Measurements from ENCODE around the gene PLXNA3. TPM values are rescaled to one million over a fixed set of nuclear protein-coding genes. Genes with fewer than 3 reads are reported as not detected.

PLXNA3 gene
- total and polyA plus RNA-seq, 2 experiments from 2014 or later: 25.9 to 35.1 TPM

DNA sequence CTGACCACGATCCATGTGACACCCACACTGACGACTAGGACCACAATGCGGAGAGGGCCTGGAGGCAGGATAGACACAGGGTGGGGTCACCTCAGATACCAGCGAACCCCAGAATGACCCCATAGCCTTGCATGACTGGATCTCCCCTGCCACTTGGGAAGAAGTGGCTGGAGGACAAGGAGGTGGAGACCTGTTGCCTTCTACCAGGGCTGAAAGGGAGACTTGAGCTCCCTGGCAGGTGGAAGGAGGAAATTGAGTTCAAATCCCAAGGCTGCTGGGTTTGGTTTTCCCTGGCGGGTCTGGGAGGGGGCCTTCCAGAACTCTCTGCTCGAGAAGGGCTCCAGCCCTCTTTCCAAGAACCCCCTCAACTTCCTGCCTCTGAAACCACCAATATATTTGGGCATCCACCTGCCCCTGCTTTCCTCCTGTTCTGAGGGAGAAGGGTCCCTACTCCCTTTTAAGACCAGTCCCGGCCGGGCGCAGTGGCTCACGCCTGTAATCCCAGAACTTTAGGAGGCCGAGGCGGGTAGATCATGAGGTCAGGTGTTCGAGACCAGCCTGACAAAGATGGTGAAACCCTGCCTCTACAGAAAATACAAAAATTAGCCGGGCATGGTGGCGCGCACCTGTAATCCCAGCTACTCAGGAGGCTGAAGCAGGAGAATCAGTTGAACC, 54.9 kb downstream of the PLXNA3 start:
- H3K36me3 ChIP-seq (ENCODE audit: low read depth): no peaks in the 10 kb centered on the region
- no peaks in the 10 kb centered on the region for H3K4me1 ChIP-seq (ENCODE audit: insufficient read depth)
- no peaks in the 10 kb centered on the region for H3K9me3 ChIP-seq (ENCODE audit: low read depth)
- H3K4me2 ChIP-seq (ENCODE audit: unreplicated experiment): no peak overlapping the region
- H3K27ac ChIP-seq: no peak overlapping the region
- no peak overlapping the region for H3K9ac ChIP-seq
- in situ Hi-C loops (cut with MboI): no loop called here
- peaks cover 15% of the 10 kb centered on the region for H3K79me2 ChIP-seq (ENCODE audit: insufficient read depth)
- WGBS, 2 experiments (ENCODE audit: low coverage in 1 of 2, low lambda C conversion rate in 2 of 2, missing lambda C conversion rate in 2 of 2): 99 to 100% methylated on average over 8 to 12 of the region's 16 CpGs
- H3K27me3 ChIP-seq (replicated peaks; ENCODE audit: insufficient read depth): no peaks in the 10 kb centered on the region
- no peak overlapping the region for H2AFZ ChIP-seq
- H3F3A ChIP-seq (ENCODE audit: insufficient read depth): no peaks in the 10 kb centered on the region; the same call in 1 of the 2 replicates
- no peak for DNase-seq
- no peaks in the 10 kb centered on the region for H3K9me2 ChIP-seq (ENCODE audit: insufficient read depth)
- TF ChIP-seq EZH2phosphoT487 (IDR thresholded peaks at IDR 0.05; ENCODE audit: insufficient read depth, low read depth): no peak
- no peak for TF ChIP-seq EZH2 (IDR thresholded peaks at IDR 0.05; ENCODE audit: insufficient read depth, poor library complexity, severe bottlenecking)
- H4K20me1 ChIP-seq (ENCODE audit: insufficient read depth): no peaks in the 10 kb centered on the region
- no peak overlapping the region for H3K4me3 ChIP-seq

DNA sequence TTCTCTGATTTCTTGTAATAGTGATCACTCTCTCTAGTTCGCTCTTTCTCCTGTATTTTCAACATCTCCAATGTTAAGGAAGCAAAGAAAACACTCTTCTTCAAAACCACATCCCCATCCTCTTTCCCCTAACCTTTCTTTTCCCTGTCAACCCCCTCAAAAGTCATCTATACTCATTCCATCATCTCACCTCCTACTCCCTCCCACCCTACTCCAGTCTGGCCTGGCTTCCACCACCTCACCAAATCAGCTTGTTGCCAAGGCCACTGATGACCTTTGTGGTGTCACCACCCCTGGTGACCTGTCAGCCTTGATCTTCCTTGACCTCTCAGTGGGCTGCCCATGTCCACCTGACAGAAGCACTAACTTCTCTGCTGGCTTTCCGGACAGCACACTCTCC, 55.6 kb downstream of the PLXNA3 start:
- 65 to 67% methylated on average over 2 of the region's 2 CpGs for WGBS, 2 experiments (ENCODE audit: low coverage in 1 of 2, low lambda C conversion rate in 2 of 2, missing lambda C conversion rate in 2 of 2)
- DNase-seq: no peak
- H3K27ac ChIP-seq: no peak overlapping the region
- H3K4me2 ChIP-seq (ENCODE audit: unreplicated experiment): no peak overlapping the region
- H3K27me3 ChIP-seq (replicated peaks; ENCODE audit: insufficient read depth): no peaks in the 10 kb centered on the region
- H3K4me1 ChIP-seq (ENCODE audit: insufficient read depth): no peaks in the 10 kb centered on the region
- H3F3A ChIP-seq (ENCODE audit: insufficient read depth): no peaks in the 10 kb centered on the region; the same call in 1 of the 2 replicates
- H3K79me2 ChIP-seq (ENCODE audit: insufficient read depth): peaks cover 15% of the 10 kb centered on the region
- no peaks in the 10 kb centered on the region for H3K9me2 ChIP-seq (ENCODE audit: insufficient read depth)
- in situ Hi-C loops (cut with MboI): no loop called here
- H2AFZ ChIP-seq: no peak overlapping the region
- H3K4me3 ChIP-seq: no peak overlapping the region
- H3K9me3 ChIP-seq (ENCODE audit: low read depth): no peaks in the 10 kb centered on the region
- H4K20me1 ChIP-seq (ENCODE audit: insufficient read depth): no peaks in the 10 kb centered on the region
- no peak for TF ChIP-seq EZH2 (IDR thresholded peaks at IDR 0.05; ENCODE audit: insufficient read depth, poor library complexity, severe bottlenecking)
- TF ChIP-seq EZH2phosphoT487 (IDR thresholded peaks at IDR 0.05; ENCODE audit: insufficient read depth, low read depth): no peak
- H3K9ac ChIP-seq: no peak overlapping the region
- H3K36me3 ChIP-seq (ENCODE audit: low read depth): no peaks in the 10 kb centered on the region

DNA sequence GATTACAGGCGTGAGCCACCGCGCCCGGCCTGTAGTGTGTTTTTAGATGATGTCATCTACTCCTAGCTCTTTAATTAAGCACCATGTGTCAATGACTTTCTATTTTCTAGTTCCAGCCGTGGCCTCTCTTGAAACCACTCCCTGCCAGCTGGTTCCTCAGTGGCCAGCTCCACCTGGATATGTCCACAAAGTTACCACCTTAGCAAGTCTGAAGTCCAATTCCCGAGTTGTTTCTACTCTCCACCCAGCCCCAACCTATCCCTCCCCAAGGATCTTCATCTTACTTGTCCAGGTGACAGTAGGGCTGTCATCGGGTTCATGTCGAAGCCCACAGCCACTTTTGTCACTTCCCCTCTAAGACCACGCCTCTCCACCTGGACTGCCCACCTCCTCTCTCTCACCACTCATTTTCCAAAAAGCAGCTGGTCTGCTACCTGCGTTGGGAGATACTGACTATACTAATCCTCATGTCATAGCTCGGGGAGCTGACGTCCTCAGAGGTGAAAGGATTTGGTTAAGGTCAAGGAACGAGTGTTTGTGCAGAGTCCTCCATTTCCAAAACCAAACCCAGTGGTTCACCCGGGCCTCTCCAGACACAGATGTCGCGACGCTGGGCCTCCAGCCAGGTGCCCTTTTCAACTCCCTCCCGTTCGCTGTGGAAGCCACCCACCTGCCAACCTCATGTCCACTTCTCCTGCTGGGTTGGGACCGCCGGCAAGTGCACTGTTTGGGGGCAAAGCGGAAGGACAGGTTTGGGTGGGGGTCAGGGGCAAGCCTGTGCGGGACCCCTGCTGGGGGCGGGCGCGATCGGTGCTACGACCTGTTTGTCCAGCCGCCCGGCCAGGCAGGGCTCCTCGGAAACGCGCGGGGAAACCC, 57.2 kb downstream of the PLXNA3 start:
- peaks cover 15% of the 10 kb centered on the region for H3K79me2 ChIP-seq (ENCODE audit: insufficient read depth)
- H3F3A ChIP-seq (ENCODE audit: insufficient read depth): no peaks in the 10 kb centered on the region; the same call in 1 of the 2 replicates
- in situ Hi-C loops (cut with MboI): no loop called here
- H3K4me2 ChIP-seq (ENCODE audit: unreplicated experiment): peak overlapping the region; percentile 80
- H3K36me3 ChIP-seq (ENCODE audit: low read depth): no peaks in the 10 kb centered on the region
- TF ChIP-seq EZH2 (IDR thresholded peaks at IDR 0.05; ENCODE audit: insufficient read depth, poor library complexity, severe bottlenecking): no peak
- no peak for TF ChIP-seq EZH2phosphoT487 (IDR thresholded peaks at IDR 0.05; ENCODE audit: insufficient read depth, low read depth)
- 22 to 38% methylated on average over 17 to 19 of the region's 34 CpGs for WGBS, 2 experiments (ENCODE audit: low coverage in 1 of 2, low lambda C conversion rate in 2 of 2, missing lambda C conversion rate in 2 of 2)
- peak overlapping the region; percentile 60 for H2AFZ ChIP-seq
- H3K4me3 ChIP-seq: peak overlapping the region; percentile 74
- no peaks in the 10 kb centered on the region for H3K9me3 ChIP-seq (ENCODE audit: low read depth)
- no peaks in the 10 kb centered on the region for H3K4me1 ChIP-seq (ENCODE audit: insufficient read depth)
- H3K27me3 ChIP-seq (replicated peaks; ENCODE audit: insufficient read depth): no peaks in the 10 kb centered on the region
- peak; percentile 29 for DNase-seq
- no peaks in the 10 kb centered on the region for H4K20me1 ChIP-seq (ENCODE audit: insufficient read depth)
- H3K9me2 ChIP-seq (ENCODE audit: insufficient read depth): no peaks in the 10 kb centered on the region
- peak overlapping the region; percentile 72 for H3K27ac ChIP-seq
- H3K9ac ChIP-seq: peak overlapping the region; percentile 89

DNA sequence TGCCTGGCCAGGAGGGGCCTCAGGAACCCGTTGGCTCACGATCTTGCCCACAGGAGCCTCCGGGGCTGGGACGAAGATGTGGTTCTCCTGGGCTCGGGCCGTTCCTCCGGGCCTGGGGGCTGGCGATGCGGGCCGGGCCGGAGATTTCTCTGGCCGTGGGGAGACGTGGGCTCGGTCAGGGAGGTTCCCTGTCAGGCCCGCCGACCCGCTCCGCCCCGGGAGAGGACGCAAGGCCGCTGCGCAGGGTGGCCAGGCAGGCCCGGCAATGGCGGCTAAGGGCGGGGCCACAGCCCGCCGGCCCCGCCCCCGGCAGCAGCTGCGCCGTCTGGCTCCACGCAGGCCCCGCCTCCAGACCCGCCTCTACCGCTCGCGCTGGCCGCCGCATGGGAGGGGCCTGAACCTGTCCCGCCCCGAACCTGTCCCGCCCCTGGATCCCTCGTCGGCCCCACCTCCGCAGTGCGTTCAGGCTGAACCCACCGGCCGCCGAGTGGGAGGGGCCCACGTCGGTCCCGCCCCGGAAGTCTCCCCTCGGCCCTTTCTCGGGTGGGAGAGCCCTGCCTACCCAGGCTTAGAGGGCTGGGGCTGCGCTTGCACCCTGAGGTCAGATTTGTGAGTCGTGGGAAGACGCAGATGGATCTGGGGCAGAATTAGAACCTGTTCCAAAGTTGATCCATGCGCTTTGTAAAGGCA, 58.0 kb downstream of the PLXNA3 start, which contains the start of gene FAM3A:
Gene FAM3A (minus strand): TSS at position 267 of the 690 bp plus-strand sequence. CDS start 460 bp downstream, outside the sequence.
- no peaks in the 10 kb centered on the region for H3K4me1 ChIP-seq (ENCODE audit: insufficient read depth)
- no peaks in the 10 kb centered on the region; the same call in 1 of the 2 replicates for H3F3A ChIP-seq (ENCODE audit: insufficient read depth)
- 1 to 5% methylated on average over 6 to 14 of the region's 59 CpGs for WGBS, 2 experiments (ENCODE audit: low coverage in 1 of 2, low lambda C conversion rate in 2 of 2, missing lambda C conversion rate in 2 of 2)
- H3K4me3 ChIP-seq: peak within 1 kb of the TSS; percentile 74
- peak; percentile 92 for DNase-seq
- H3K4me2 ChIP-seq (ENCODE audit: unreplicated experiment): peak within 1 kb of the TSS; percentile 80
- H3K27me3 ChIP-seq (replicated peaks; ENCODE audit: insufficient read depth): no peaks in the 10 kb centered on the region
- no peaks in the 10 kb centered on the region for H3K36me3 ChIP-seq (ENCODE audit: low read depth)
- H3K9me3 ChIP-seq (ENCODE audit: low read depth): no peaks in the 10 kb centered on the region
- TF ChIP-seq EZH2 (IDR thresholded peaks at IDR 0.05; ENCODE audit: insufficient read depth, poor library complexity, severe bottlenecking) (no peak), EZH2phosphoT487 (IDR thresholded peaks at IDR 0.05; ENCODE audit: insufficient read depth, low read depth) (no peak)
- peaks cover 15% of the 10 kb centered on the region for H3K79me2 ChIP-seq (ENCODE audit: insufficient read depth)
- H3K9ac ChIP-seq: peak within 1 kb of the TSS; percentile 89
- no peaks in the 10 kb centered on the region for H4K20me1 ChIP-seq (ENCODE audit: insufficient read depth)
- peak within 1 kb of the TSS; percentile 89 for H3K27ac ChIP-seq
- in situ Hi-C loops (cut with MboI): no loop called here
- peak within 1 kb of the TSS; percentile 80 for H2AFZ ChIP-seq
- H3K9me2 ChIP-seq (ENCODE audit: insufficient read depth): no peaks in the 10 kb centered on the region
